H1 (cell line): Measurements from ENCODE around the gene MAGI2.

Experiments used
- BRCA1 ChIP-seq: IDR thresholded peaks from 2 replicates; pipeline ENCODE4 v1.6.1; 2012; ENCODE audit warnings: low read depth, low read length, improper control_type of control experiment
- CBX5 ChIP-seq: fragments of 300-800, 300-1000 bp; sonication (generic); IDR thresholded peaks from 2 replicates; pipeline ENCODE4 v1.7.1; 2016; ENCODE audit warnings: antibody characterized with exemption, low read length, low read depth
- EP300 ChIP-seq, 2 experiments: IDR thresholded peaks; 1 replicate in 1 of 2; 2 replicates in 1 of 2; pipeline ENCODE4 v1.6.1; 2011 to 2012; ENCODE audit warnings: low read depth in 2 of 2, low read length in 2 of 2, mild to moderate bottlenecking in 2 of 2, borderline replicate concordance in 1 of 2, inconsistent platforms in 1 of 2, moderate library complexity in 1 of 2
- GABPA ChIP-seq: IDR thresholded peaks from 2 replicates; pipeline ENCODE4 v1.6.1; 2011; ENCODE audit warnings: mild to moderate bottlenecking, low read length, moderate library complexity, borderline replicate concordance; ENCODE audit not compliant: insufficient read depth
- MAFK ChIP-seq: IDR thresholded peaks from 2 replicates; pipeline ENCODE4 v1.6.1; 2012; ENCODE audit warnings: low read depth, mild to moderate bottlenecking, improper control_type of control experiment, low read length
- PHF8 ChIP-seq: fragments of 200-600 bp; sonication (generic); conservative IDR thresholded peaks from 2 replicates; pipeline ENCODE4 v1.7.1; 2012; ENCODE audit warnings: low read depth, mild to moderate bottlenecking, inconsistent platforms, low read length, moderate library complexity
- POU5F1 ChIP-seq: IDR thresholded peaks from 2 replicates; pipeline ENCODE4 v1.6.1; 2011; ENCODE audit warnings: low read depth, mild to moderate bottlenecking, low read length, moderate library complexity
- RXRA ChIP-seq: IDR thresholded peaks from 2 replicates; pipeline ENCODE4 v1.6.1; 2011; ENCODE audit warnings: low read depth, mild to moderate bottlenecking, low read length, moderate library complexity; ENCODE audit not compliant: insufficient read depth
- SP1 ChIP-seq: IDR thresholded peaks from 2 replicates; pipeline ENCODE4 v1.6.1; 2011; ENCODE audit warnings: low read depth, low read length
- SUZ12 ChIP-seq: fragments of 200-600 bp; sonication (generic); IDR thresholded peaks from 2 replicates; pipeline ENCODE4 v1.6.1; 2012; ENCODE audit warnings: mild to moderate bottlenecking, inconsistent platforms, low read length, moderate library complexity, mixed read lengths
- TAF1 ChIP-seq: IDR thresholded peaks from 2 replicates; pipeline ENCODE4 v1.6.1; 2011; ENCODE audit warnings: mild to moderate bottlenecking, low read depth, low read length
- TEAD4 ChIP-seq: IDR thresholded peaks from 2 replicates; pipeline ENCODE4 v1.6.1; 2012; ENCODE audit warnings: low read depth, low read length, inconsistent platforms, mixed read lengths
- TF ChIP-seq, protein P1 (sequence below): IDR thresholded peaks from 2 replicates; pipeline ENCODE4 v1.6.1; 2012; ENCODE audit warnings: inconsistent platforms
- TF ChIP-seq, protein P2 (sequence below), 3 experiments: IDR thresholded peaks; 1 replicate in 2 of 3; 2 replicates in 1 of 3; pipeline versions ENCODE4 v1.5.1 to v1.6.1; 2011; ENCODE audit warnings: low read length in 3 of 3, mild to moderate bottlenecking in 3 of 3, inconsistent platforms in 2 of 3, low read depth in 1 of 3, moderate library complexity in 1 of 3; ENCODE audit not compliant: insufficient read depth in 1 of 3; ENCODE audit errors: control extremely low read depth in 1 of 3

DNA sequence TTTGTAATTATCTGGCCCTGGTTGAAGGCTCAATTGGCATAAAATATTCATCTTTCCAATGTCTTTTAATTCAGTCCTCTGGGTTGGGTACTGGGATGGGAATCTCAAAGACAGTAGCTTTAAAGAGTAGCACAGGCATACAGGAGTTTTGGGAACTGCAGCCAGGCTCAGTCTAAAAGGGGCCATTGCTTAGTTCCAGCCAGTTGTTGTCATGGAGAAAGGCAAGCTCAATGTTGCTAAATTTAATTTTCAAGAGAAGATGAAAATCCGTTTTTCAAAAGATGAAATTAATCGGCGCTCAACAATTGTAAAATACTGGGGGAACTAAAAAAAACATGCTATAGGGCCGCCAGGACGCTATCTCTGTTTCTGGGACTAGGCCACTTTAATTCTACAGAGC, 1279.8 kb downstream of the MAGI2 start:
- TF ChIP-seq, protein P1, sequence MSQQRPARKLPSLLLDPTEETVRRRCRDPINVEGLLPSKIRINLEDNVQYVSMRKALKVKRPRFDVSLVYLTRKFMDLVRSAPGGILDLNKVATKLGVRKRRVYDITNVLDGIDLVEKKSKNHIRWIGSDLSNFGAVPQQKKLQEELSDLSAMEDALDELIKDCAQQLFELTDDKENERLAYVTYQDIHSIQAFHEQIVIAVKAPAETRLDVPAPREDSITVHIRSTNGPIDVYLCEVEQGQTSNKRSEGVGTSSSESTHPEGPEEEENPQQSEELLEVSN: no peak
- TF ChIP-seq TEAD4 (no peak), CBX5 (no peak), MAFK (no peak), BRCA1 (no peak), PHF8 (no peak), TAF1 (no peak), SP1 (no peak), SUZ12 (no peak), EP300 (IDR thresholded peaks at IDR 0.05; ENCODE audit: borderline replicate concordance in 1 of 2, low read depth in 2 of 2, low read length in 2 of 2) (no peak), RXRA (no peak), POU5F1 (no peak), GABPA (no peak)
- TF ChIP-seq, protein P2, sequence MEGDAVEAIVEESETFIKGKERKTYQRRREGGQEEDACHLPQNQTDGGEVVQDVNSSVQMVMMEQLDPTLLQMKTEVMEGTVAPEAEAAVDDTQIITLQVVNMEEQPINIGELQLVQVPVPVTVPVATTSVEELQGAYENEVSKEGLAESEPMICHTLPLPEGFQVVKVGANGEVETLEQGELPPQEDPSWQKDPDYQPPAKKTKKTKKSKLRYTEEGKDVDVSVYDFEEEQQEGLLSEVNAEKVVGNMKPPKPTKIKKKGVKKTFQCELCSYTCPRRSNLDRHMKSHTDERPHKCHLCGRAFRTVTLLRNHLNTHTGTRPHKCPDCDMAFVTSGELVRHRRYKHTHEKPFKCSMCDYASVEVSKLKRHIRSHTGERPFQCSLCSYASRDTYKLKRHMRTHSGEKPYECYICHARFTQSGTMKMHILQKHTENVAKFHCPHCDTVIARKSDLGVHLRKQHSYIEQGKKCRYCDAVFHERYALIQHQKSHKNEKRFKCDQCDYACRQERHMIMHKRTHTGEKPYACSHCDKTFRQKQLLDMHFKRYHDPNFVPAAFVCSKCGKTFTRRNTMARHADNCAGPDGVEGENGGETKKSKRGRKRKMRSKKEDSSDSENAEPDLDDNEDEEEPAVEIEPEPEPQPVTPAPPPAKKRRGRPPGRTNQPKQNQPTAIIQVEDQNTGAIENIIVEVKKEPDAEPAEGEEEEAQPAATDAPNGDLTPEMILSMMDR (IDR thresholded peaks at IDR 0.05; ENCODE audit: control extremely low read depth in 1 of 3, insufficient read depth in 1 of 3, low read depth in 1 of 3, low read length in 3 of 3): no peak
